ENCODE data around the gene NT5E. TPM values are rescaled to one million over a fixed set of nuclear protein-coding genes. Genes with fewer than 3 reads are reported as not detected.

Gene NT5E
- polyA plus RNA-seq, 1 of the 3 experiments (the other 2 are of a cell fraction): 443 TPM

- ChIA-PET CTCF (no interaction called here), POLR2A (no interaction called here)
- H3K79me2 ChIP-seq (ENCODE audit: insufficient read depth): no peaks in the 10 kb centered on the region
- no peak overlapping the region for H3K4me3 ChIP-seq (ENCODE audit: low read depth in 2 of 2, low read length in 1 of 2)
- H3K4me1 ChIP-seq (ENCODE audit: control insufficient read depth in 1 of 2, insufficient read depth in 2 of 2, low read depth in 1 of 2, low read length in 1 of 2): peaks cover 4 to 33% of the 10 kb centered on the region in 2 experiments; a peak in 3 of 4 replicates
- H3F3A ChIP-seq (replicated peaks; ENCODE audit: insufficient read depth): peaks cover 30% of the 10 kb centered on the region
- no peaks in the 10 kb centered on the region for H3K36me3 ChIP-seq (replicated peaks in 1 of 2; ENCODE audit: control insufficient read depth in 1 of 2, insufficient read depth in 2 of 2, low read length in 1 of 2)
- WGBS (ENCODE audit: low lambda C conversion rate): 94% methylated on average over 2 of the region's 2 CpGs
- TF ChIP-seq FOXM1 (IDR thresholded peaks at IDR 0.05; ENCODE audit: low read depth): no peak
- TF ChIP-seq CHD2 (IDR thresholded peaks at IDR 0.05; ENCODE audit: low read length, partially characterized antibody): no peak
- TF ChIP-seq TCF12 (IDR thresholded peaks at IDR 0.05): no peak
- TF ChIP-seq SMC3 (IDR thresholded peaks at IDR 0.05; ENCODE audit: low read depth, low read length): no peak
- TF ChIP-seq RAD21 (IDR thresholded peaks at IDR 0.05; ENCODE audit: low read length): no peak
- no peak for TF ChIP-seq FOSL2 (IDR thresholded peaks at IDR 0.05; ENCODE audit: borderline replicate concordance, low read depth)
- no peak for TF ChIP-seq RFX5 (IDR thresholded peaks at IDR 0.05; ENCODE audit: low read length)
- TF ChIP-seq FOXJ3 (CRISPR knock-in tag; IDR thresholded peaks at IDR 0.05): no peak
- TF ChIP-seq EZH2phosphoT487 (IDR thresholded peaks at IDR 0.05; ENCODE audit: borderline replicate concordance, low read depth): no peak
- TF ChIP-seq TEAD4 (IDR thresholded peaks at IDR 0.05; ENCODE audit: borderline replicate concordance, insufficient read depth): no peak
- no peak for TF ChIP-seq IRF3 (IDR thresholded peaks at IDR 0.05; ENCODE audit: low read depth, low read length)
- H3K27ac ChIP-seq (ENCODE audit: low read depth in 2 of 2, low read length in 1 of 2): no peak overlapping the region
- H3K27me3 ChIP-seq (ENCODE audit: insufficient read depth): no peaks in the 10 kb centered on the region
- no peaks in the 10 kb centered on the region for H3K9me2 ChIP-seq
- H3K9me3 ChIP-seq: no peaks in the 10 kb centered on the region
- H3K4me2 ChIP-seq: no peak overlapping the region
- no peak for DNase-seq
- H3K9ac ChIP-seq: no peak overlapping the region
- no peaks in the 10 kb centered on the region for H4K20me1 ChIP-seq (ENCODE audit: insufficient read depth)
- no peak overlapping the region for H2AFZ ChIP-seq (ENCODE audit: low read depth)
Measured at GRCh38 chr6:85408039-85408438, 41.8 kb upstream of the NT5E start.

GRCh38 chr6:85412911-85413430 is 36.9 kb upstream of the NT5E start:
- CTCF ChIA-PET: no interaction called here
- H3K4me1 ChIP-seq (ENCODE audit: control insufficient read depth in 1 of 2, insufficient read depth in 2 of 2, low read depth in 1 of 2, low read length in 1 of 2): peaks cover 0 to 19% of the 10 kb centered on the region in 2 experiments; a peak in 1 of 4 replicates
- no peak overlapping the region for H3K4me2 ChIP-seq
- H2AFZ ChIP-seq (ENCODE audit: low read depth): no peak overlapping the region
- H3K79me2 ChIP-seq (ENCODE audit: insufficient read depth): no peaks in the 10 kb centered on the region
- POLR2A ChIA-PET: no interaction called here
- DNase-seq: no peak
- no peaks in the 10 kb centered on the region for H3K36me3 ChIP-seq (replicated peaks in 1 of 2; ENCODE audit: control insufficient read depth in 1 of 2, insufficient read depth in 2 of 2, low read length in 1 of 2)
- no peak overlapping the region for H3K4me3 ChIP-seq (ENCODE audit: low read depth in 2 of 2, low read length in 1 of 2)
- H3K27me3 ChIP-seq (ENCODE audit: insufficient read depth): no peaks in the 10 kb centered on the region
- H3K9ac ChIP-seq: no peak overlapping the region
- TF ChIP-seq PBX3 (IDR thresholded peaks at IDR 0.05) (no peak), CTCF (IDR thresholded peaks at IDR 0.05) (no peak), TCF12 (IDR thresholded peaks at IDR 0.05) (no peak), USF1 (IDR thresholded peaks at IDR 0.05; ENCODE audit: borderline replicate concordance, low read depth) (no peak), FOXJ3 (CRISPR knock-in tag; IDR thresholded peaks at IDR 0.05) (no peak), CHD2 (IDR thresholded peaks at IDR 0.05; ENCODE audit: low read length, partially characterized antibody) (no peak), MAX (IDR thresholded peaks at IDR 0.05; ENCODE audit: low read depth) (no peak), MXI1 (IDR thresholded peaks at IDR 0.05; ENCODE audit: low read depth, low read length) (no peak)
- no peaks in the 10 kb centered on the region for H3K9me3 ChIP-seq
- H3K27ac ChIP-seq (ENCODE audit: low read depth in 2 of 2, low read length in 1 of 2): no peak overlapping the region
- H4K20me1 ChIP-seq (ENCODE audit: insufficient read depth): no peaks in the 10 kb centered on the region
- no peaks in the 10 kb centered on the region for H3K9me2 ChIP-seq
- H3F3A ChIP-seq (replicated peaks; ENCODE audit: insufficient read depth): peaks cover 10% of the 10 kb centered on the region
